LoVo (cell line): ENCODE data around the gene ZFYVE28.

Experiments used
- DNase-seq: peaks from one replicate; pipeline ENCODE4 v3.0.0-alpha.2; 2016; ENCODE audit warnings: low spot score

Gene ZFYVE28

GRCh38 chr4:2258091-2259035 is 160.1 kb downstream of the ZFYVE28 start:
- no peak for DNase-seq

GRCh38 chr4:2257361-2258081 is 160.9 kb downstream of the ZFYVE28 start:
- no peak for DNase-seq

GRCh38 chr4:2256781-2257191 is 161.7 kb downstream of the ZFYVE28 start:
- DNase-seq, result no peak

GRCh38 chr4:2256156-2256731 is 162.2 kb downstream of the ZFYVE28 start:
- DNase-seq, result no peak

GRCh38 chr4:2255501-2256155 is 162.8 kb downstream of the ZFYVE28 start:
- no peak for DNase-seq

GRCh38 chr4:2254665-2255500 is 163.6 kb downstream of the ZFYVE28 start:
- DNase-seq, result no peak

- no peak for DNase-seq
These were observed 165.0 kb downstream of the ZFYVE28 start for GRCh38 chr4:2253160-2254084.

GRCh38 chr4:2252530-2253091 is 165.8 kb downstream of the ZFYVE28 start:
- DNase-seq, result no peak

GRCh38 chr4:2251795-2252529 is 166.5 kb downstream of the ZFYVE28 start:
- no peak for DNase-seq

GRCh38 chr4:2251073-2251794 is 167.2 kb downstream of the ZFYVE28 start:
- DNase-seq, result no peak

- no peak for DNase-seq
These were observed 167.9 kb downstream of the ZFYVE28 start for GRCh38 chr4:2250357-2251072.

GRCh38 chr4:2249526-2250356 is 168.7 kb downstream of the ZFYVE28 start:
- no peak for DNase-seq

GRCh38 chr4:2248821-2249261 is 169.6 kb downstream of the ZFYVE28 start:
- no peak for DNase-seq

- no peak for DNase-seq
These were observed 170.2 kb downstream of the ZFYVE28 start for GRCh38 chr4:2248044-2248780.

- DNase-seq, result no peak
These were observed 171.1 kb downstream of the ZFYVE28 start for GRCh38 chr4:2247128-2248043.
